ENCODE measurements around the gene BMPR1A. TPM values are rescaled to one million over a fixed set of nuclear protein-coding genes. Genes with fewer than 3 reads are reported as not detected.

The BMPR1A gene
- total RNA-seq, 1 donor from 2014 or later = 43.5 TPM

Other genes with a start within 250 kb of the BMPR1A start
- gene WAPL, start 234.8 kb upstream of the BMPR1A start, total RNA-seq = 34.2 TPM
- not detected for gene OPN4, start 102.1 kb upstream of the BMPR1A start, total RNA-seq
- gene LDB3, start 88.1 kb upstream of the BMPR1A start, total RNA-seq = 1.3 TPM
- gene MMRN2, start 201.0 kb downstream of the BMPR1A start, total RNA-seq = 78.4 TPM
- 265 TPM for gene SNCG, start 202.0 kb downstream of the BMPR1A start, total RNA-seq
- 543 TPM for gene ADIRF, start 211.9 kb downstream of the BMPR1A start, total RNA-seq